Type B pancreatic cell (in vitro differentiated cells): ENCODE measurements around the gene DPH6. TPM values are rescaled to one million over a fixed set of nuclear protein-coding genes. Genes with fewer than 3 reads are reported as not detected.

Experiments
- DNase-seq: peaks from one replicate; pipeline ENCODE4 v3.0.0; 2021; ENCODE audit warnings: mixed read lengths; ENCODE audit not compliant: unreplicated experiment; ENCODE audit errors: extremely low spot score
- H3K27ac Mint-ChIP-seq: 2 replicates; pipeline ENCODE4 v1.8.0; 2021; ENCODE audit warnings: mild to moderate bottlenecking, mixed read lengths
- H3K27me3 Mint-ChIP-seq: 2 replicates; pipeline ENCODE4 v1.8.0; 2021; ENCODE audit warnings: mixed read lengths
- H3K36me3 Mint-ChIP-seq: 2 replicates; pipeline ENCODE4 v1.8.0; 2021; ENCODE audit warnings: mixed read lengths
- H3K4me1 Mint-ChIP-seq: one replicate; pipeline ENCODE4 v1.8.0; 2021; ENCODE audit warnings: mixed read lengths; ENCODE audit not compliant: unreplicated experiment
- H3K4me3 Mint-ChIP-seq: 2 replicates; pipeline ENCODE4 v1.8.0; 2021; ENCODE audit warnings: mild to moderate bottlenecking, mixed read lengths
- H3K9me3 Mint-ChIP-seq: 2 replicates; pipeline ENCODE4 v1.8.0; 2021; ENCODE audit warnings: mixed read lengths
- total RNA-seq: library from RNA; stranded (reverse); gene quantifications from 2 replicates; pipeline ENCODE4 v1.2.1, GENCODE V29; 2021; ENCODE audit warnings: low replicate concordance
- TF ChIP-seq, protein P1 (sequence below): fragments of 200-600 bp; sonication (generic); conservative IDR thresholded peaks from 2 replicates; pipeline ENCODE4 v1.5.0; 2021; ENCODE audit warnings: antibody characterized with exemption, mild to moderate bottlenecking

Gene DPH6
- total RNA-seq, 1 donor from 2014 or later, result 13.5 TPM

DNA sequence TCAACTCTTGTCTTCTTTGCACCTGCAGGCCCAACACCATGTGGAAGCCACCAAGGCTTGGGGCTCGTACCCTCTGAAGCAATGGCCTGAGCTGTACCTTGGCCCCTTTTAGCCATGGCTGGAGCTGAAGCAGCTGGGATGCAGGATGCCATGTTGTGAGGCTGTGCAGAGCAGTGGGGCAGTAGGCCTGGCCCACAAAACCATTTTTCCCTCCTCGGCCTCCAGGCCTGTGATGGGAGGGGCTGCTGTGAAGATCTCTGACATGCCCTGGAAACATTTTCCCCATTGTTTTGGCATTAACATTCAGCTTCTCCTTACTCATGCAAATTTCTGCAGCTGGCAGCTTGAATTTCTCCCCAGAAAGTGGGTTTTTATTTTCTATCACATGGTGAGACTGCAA lies 58.5 kb downstream of the DPH6 start:
- Mint-ChIP-seq H3K4me3 (no peak overlapping the region), H3K4me1 (peaks cover 4% of the 10 kb centered on the region), H3K27ac (no peak overlapping the region), H3K27me3 (no peaks in the 10 kb centered on the region), H3K36me3 (peaks cover 32% of the 10 kb centered on the region), H3K9me3 (peaks cover 25% of the 10 kb centered on the region)
- no peak for DNase-seq
- TF ChIP-seq, protein P1, sequence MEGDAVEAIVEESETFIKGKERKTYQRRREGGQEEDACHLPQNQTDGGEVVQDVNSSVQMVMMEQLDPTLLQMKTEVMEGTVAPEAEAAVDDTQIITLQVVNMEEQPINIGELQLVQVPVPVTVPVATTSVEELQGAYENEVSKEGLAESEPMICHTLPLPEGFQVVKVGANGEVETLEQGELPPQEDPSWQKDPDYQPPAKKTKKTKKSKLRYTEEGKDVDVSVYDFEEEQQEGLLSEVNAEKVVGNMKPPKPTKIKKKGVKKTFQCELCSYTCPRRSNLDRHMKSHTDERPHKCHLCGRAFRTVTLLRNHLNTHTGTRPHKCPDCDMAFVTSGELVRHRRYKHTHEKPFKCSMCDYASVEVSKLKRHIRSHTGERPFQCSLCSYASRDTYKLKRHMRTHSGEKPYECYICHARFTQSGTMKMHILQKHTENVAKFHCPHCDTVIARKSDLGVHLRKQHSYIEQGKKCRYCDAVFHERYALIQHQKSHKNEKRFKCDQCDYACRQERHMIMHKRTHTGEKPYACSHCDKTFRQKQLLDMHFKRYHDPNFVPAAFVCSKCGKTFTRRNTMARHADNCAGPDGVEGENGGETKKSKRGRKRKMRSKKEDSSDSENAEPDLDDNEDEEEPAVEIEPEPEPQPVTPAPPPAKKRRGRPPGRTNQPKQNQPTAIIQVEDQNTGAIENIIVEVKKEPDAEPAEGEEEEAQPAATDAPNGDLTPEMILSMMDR, result no peak

DNA sequence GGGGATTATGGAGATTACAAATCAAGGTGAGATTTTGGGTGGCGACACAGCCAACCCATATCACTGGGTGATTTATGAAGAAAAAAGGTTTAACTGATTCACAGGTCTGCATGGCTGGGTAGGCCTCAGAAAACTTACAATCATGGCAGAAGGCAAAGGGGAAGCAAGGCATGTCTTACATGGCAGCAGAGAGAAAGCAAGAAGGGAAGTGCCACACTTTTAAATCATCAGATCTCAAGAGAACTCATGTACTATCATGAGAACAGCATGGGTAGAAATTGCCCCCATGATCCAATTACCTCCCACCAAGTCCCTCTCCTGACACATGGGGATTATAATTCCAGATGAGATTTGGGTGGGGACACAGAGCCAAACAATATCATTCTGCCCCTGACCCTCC lies 59.7 kb downstream of the DPH6 start:
- Mint-ChIP-seq H3K36me3 (peaks cover 36% of the 10 kb centered on the region), H3K4me3 (no peak overlapping the region), H3K27ac (no peak overlapping the region), H3K4me1 (peaks cover under 1% of the 10 kb centered on the region), H3K27me3 (no peaks in the 10 kb centered on the region), H3K9me3 (peaks cover 29% of the 10 kb centered on the region)
- DNase-seq, result no peak
- TF ChIP-seq, protein P1, result no peak

DNA sequence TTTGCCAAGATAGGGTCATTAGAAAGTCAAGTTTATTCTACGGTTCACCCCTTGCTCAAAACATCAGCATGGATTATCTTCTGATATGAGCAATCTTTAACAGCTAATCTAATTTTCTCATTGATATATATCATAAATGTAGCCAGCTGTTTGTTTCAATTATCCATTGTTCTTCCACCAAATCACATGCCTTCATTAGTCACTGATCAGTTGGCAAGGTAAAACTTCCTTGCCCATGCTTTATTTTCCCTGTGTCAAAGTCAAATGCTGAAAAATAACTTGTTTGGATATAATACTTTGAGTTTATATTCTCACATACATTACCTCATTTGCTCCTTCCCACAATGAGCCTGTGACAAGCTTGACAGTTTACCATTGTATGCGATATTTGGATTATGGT lies 60.6 kb downstream of the DPH6 start:
- H3K4me3 Mint-ChIP-seq, result no peak overlapping the region
- TF ChIP-seq, protein P1, result no peak
- H3K4me1 Mint-ChIP-seq, result peaks cover 5% of the 10 kb centered on the region
- no peaks in the 10 kb centered on the region for H3K27me3 Mint-ChIP-seq
- peaks cover 29% of the 10 kb centered on the region for H3K9me3 Mint-ChIP-seq
- peaks cover 32% of the 10 kb centered on the region for H3K36me3 Mint-ChIP-seq
- no peak for DNase-seq
- no peak overlapping the region for H3K27ac Mint-ChIP-seq

DNA sequence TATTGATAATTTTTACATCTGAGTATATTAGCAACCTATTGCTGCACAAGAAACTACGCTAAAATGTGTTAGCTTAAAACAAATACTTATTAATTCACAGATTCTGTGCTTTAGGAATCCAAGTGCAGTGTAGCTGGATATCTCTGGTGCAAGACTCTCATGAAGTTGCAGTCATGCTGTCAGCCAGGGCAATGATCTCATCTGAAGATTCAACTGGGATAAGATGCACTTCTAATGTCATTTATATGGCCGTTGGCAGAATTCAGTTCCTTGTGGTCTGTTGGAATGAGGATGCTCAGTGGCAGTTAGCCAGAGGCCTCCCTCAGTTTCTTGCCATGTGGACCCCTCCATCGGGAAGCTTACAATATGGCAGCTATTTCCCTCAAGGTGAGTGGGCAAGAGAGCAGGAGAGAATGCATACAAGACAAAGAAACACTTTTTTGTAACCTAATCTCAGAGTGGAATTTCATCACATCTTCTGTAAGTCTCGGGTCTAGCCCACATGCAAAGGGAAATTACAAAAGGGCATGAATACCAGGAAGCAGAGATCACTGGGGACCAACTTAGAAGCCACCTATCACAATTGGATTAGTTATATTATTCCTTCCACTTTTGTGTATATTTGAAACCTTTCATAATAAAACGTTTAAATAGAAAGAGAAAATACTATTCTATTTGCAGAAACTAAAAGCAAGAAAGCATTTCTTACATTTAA lies 61.6 kb downstream of the DPH6 start:
- Mint-ChIP-seq H3K4me1 (peaks cover 8% of the 10 kb centered on the region), H3K27me3 (no peaks in the 10 kb centered on the region), H3K9me3 (peaks cover 29% of the 10 kb centered on the region), H3K27ac (no peak overlapping the region), H3K4me3 (no peak overlapping the region), H3K36me3 (peaks cover 32% of the 10 kb centered on the region)
- DNase-seq, result no peak
- TF ChIP-seq, protein P1, result no peak

DNA sequence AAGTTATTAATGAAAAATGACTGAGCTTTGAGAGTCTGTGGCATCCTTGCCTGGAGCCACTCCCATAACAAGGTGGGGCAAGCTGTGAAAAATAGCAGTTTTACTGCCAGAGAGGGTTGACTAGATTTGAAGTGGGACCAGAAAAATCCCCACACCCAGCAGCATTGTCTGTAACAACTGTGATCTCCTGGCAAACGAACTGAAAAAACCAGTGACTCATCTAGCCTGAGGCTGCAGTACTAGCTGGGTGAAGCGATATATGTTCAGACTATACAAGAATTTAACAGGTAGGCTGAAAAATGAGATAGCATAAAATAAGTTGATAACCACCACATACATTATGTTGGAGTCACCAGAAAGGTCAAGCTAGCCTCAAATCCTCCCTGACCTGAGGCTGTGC lies 64.0 kb downstream of the DPH6 start:
- Mint-ChIP-seq H3K27ac (peak overlapping the region; percentile 74), H3K9me3 (peaks cover 16% of the 10 kb centered on the region), H3K4me1 (peaks cover 27% of the 10 kb centered on the region), H3K36me3 (peaks cover 21% of the 10 kb centered on the region), H3K4me3 (no peak overlapping the region), H3K27me3 (no peaks in the 10 kb centered on the region)
- no peak for DNase-seq
- TF ChIP-seq, protein P1, result no peak

DNA sequence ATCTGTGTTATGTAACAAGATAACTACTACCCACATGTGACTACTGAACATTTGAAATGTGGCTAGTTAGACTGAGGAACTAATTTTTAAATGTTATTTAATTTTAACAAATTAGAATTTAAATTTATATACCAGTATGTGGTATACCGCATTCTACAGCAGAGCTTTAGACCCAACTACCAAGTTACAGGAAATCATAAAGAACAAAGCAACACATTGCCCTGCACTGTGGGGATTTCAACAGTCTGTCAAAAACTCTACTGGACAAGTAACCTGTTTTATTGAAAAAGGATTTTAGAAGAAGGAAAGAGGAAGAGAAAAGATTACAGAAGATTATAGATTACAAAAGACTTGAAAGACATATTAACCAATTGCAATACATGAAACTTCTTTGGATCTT lies 64.9 kb downstream of the DPH6 start:
- Mint-ChIP-seq H3K27me3 (no peaks in the 10 kb centered on the region), H3K4me1 (peaks cover 32% of the 10 kb centered on the region), H3K9me3 (peaks cover 9% of the 10 kb centered on the region), H3K36me3 (peaks cover 14% of the 10 kb centered on the region), H3K4me3 (no peak overlapping the region), H3K27ac (peak overlapping the region; percentile 74)
- DNase-seq, result no peak
- TF ChIP-seq, protein P1, result no peak
